ENCODE measurements around the gene CBX6. TPM values are rescaled to one million over a fixed set of nuclear protein-coding genes. Genes with fewer than 3 reads are reported as not detected.

CBX6 gene
- total RNA-seq, 1 experiment from 2014 or later = 28.5 TPM

DNA sequence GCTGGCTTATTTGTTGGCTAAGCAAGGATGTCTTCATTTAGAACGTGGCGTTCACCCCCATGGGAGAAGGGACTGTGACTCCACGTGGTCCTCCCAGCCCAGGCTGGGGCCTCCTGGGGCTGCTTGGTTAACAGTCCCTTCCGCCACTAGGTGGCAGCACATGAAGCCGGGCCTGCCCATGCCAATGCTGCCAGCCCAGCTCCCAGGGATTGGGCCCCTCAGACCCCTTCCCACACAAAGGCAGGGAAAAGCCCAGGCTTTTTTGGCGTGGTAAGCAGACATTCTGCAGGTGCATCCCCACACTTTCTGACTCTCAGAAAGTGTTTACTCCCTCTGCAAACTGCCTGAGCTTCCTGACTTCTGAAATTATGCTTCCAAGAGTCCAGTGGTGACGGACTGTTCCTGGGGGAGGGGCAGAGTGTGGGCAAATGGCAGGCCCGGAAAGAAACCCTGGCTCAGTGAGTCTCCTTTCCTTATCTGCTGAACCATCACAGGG lies 3.1 kb downstream of the CBX6 start:
- Histone ChIP-seq H3K4me1 (replicated peaks) (peaks cover 16% of the 10 kb centered on the region), H3K36me3 (peaks cover 36% of the 10 kb centered on the region), H3K27me3 (replicated peaks) (no peaks in the 10 kb centered on the region; the same call in 1 of the 2 replicates), H3K9me3 (replicated peaks) (no peaks in the 10 kb centered on the region), H3K27ac (no peak overlapping the region), H3K4me3 (no peak overlapping the region)
- peak; percentile 51 to 81 for DNase-seq (ENCODE audit: low read depth in 1 of 2, low spot score in 2 of 2)

DNA sequence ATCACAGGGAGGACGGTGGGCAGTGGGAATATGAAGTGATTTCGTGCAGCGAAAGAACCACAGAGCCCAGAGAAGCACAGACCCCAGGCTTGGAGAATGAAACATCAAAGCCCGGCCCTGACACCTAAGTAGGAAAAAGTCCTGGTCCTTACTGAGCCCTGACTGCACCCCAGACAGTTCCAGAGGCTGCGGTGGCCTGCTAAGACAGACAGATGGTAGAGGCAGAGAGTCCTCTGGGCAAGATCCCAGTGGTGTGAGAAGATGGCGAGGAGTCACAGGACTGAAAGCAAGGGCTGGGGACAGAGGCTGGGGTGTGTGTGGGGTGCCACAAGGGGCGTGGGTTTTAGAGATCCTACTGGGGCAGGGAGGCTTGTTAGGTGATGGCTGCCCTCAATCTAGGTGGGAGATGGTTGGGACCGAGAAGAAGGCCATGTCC lies 3.7 kb downstream of the CBX6 start:
- Histone ChIP-seq H3K27ac (no peak overlapping the region), H3K36me3 (peaks cover 36% of the 10 kb centered on the region), H3K9me3 (replicated peaks) (no peaks in the 10 kb centered on the region), H3K4me3 (no peak overlapping the region), H3K27me3 (replicated peaks) (no peaks in the 10 kb centered on the region; the same call in 1 of the 2 replicates), H3K4me1 (replicated peaks) (peaks cover 16% of the 10 kb centered on the region)
- peak in 1 of 2 experiments; percentile 22 for DNase-seq (ENCODE audit: low read depth in 1 of 2, low spot score in 2 of 2)

DNA sequence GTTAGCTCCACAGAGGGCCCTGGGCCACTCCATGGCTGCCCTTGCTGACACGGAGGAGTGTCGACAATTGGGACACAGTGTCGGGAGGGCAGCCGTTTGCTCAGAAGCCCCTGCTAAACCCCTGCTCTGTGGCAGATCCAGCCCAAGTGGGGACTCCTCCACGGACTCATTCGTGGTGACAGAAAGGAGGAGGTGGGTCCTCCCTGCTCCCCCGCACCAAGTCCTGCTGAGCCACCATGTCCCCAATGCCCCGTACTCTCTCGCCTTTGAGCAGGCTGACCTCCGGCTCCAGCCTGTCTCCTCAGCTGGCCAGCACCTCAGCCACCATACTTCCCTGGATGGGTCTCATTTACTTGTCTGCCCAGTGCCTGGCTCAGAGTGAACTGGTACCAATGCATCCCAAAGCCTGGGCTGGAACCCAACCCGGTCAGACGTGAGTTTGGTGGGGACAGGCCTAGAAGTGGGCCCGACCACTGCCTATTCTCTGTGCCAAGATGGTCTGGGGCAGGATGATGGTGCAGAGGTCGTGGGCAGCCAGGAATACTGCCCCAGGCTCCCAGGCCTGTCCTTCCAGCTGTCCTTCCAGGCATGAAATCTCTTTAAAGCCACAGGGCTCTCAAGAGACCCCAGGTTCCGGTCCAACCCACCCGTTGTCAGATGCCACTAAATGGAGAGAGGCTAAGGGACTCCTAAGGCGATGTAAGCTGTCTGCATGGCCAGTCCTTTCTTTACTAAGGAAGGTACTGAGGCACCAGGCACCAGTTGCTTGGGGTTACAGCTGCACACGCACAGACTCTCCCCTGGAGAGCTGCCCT lies 4.3 kb downstream of the CBX6 start:
- DNase-seq (ENCODE audit: low read depth in 1 of 2, low spot score in 2 of 2) = peak in 1 of 2 experiments; percentile 28
- no peaks in the 10 kb centered on the region for H3K27me3 ChIP-seq (replicated peaks)
- H3K4me1 ChIP-seq (replicated peaks) = peaks cover 11% of the 10 kb centered on the region
- H3K36me3 ChIP-seq = peaks cover 36% of the 10 kb centered on the region
- H3K9me3 ChIP-seq (replicated peaks) = no peaks in the 10 kb centered on the region
- no peak overlapping the region for H3K27ac ChIP-seq
- H3K4me3 ChIP-seq = no peak overlapping the region

DNA sequence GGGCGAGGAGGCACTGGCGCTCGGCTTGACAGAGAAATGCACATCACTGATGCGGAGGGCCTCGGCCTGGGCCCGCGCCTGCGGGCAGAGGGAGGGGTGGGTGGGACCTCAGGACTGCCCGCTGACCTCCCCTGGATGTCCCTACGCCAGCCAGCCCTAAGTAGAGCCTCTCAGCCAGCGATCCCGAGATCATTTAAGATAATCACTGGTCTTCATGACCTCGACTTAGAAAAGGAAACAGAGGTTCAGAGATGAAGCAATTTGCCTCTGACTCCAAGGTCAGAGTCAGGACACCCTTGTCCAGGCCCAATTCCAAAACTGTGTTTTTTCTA lies 4.9 kb downstream of the CBX6 start:
- Histone ChIP-seq H3K9me3 (replicated peaks) (no peaks in the 10 kb centered on the region), H3K36me3 (peaks cover 33% of the 10 kb centered on the region), H3K27ac (no peak overlapping the region), H3K27me3 (replicated peaks) (no peaks in the 10 kb centered on the region), H3K4me1 (replicated peaks) (peaks cover 6% of the 10 kb centered on the region; the same call in 1 of the 2 replicates), H3K4me3 (no peak overlapping the region)
- DNase-seq (ENCODE audit: low read depth in 1 of 2, low spot score in 2 of 2) = no peak

DNA sequence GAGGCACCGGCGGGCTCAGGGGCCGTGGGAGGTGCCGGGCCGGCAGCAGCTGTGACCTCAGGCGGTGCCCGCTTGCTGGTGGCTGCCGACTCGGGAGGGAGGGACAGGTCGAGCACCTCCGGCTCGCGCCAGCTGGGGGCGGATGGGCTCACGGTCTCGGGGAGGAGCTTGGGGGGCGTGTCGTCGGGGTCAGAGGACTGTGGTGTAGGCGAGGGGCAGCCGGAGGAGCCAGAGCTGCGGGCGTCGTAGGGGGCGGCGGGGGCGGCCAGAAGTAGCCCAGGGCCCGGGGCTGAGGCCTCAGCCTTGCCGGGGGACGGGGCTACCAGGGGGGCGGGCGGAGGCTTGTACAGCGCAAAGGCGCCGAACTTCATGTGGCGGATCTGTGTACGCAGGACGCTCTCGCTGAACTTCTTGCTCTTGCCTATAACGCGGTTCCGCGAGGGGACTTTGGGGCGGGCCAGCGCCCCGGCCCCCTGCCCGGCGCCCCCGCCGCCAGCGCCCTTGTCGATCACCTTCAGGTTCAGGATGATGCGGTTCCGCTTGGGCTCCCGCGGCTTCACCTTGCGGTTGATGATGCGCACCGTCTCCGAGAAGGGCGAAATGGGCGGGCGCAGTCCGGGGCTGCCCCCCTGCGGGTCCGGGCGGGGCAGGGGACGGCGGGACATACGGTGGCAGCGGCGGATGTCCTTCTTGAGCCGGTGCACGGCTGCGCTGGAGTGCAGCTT lies 5.5 kb downstream of the CBX6 start:
- Histone ChIP-seq H3K4me3 (no peak overlapping the region), H3K27ac (no peak overlapping the region), H3K4me1 (replicated peaks) (peaks cover 6% of the 10 kb centered on the region; the same call in 1 of the 2 replicates), H3K9me3 (replicated peaks) (no peaks in the 10 kb centered on the region), H3K27me3 (replicated peaks) (no peaks in the 10 kb centered on the region), H3K36me3 (peaks cover 33% of the 10 kb centered on the region)
- DNase-seq (ENCODE audit: low read depth in 1 of 2, low spot score in 2 of 2) = no peak

DNA sequence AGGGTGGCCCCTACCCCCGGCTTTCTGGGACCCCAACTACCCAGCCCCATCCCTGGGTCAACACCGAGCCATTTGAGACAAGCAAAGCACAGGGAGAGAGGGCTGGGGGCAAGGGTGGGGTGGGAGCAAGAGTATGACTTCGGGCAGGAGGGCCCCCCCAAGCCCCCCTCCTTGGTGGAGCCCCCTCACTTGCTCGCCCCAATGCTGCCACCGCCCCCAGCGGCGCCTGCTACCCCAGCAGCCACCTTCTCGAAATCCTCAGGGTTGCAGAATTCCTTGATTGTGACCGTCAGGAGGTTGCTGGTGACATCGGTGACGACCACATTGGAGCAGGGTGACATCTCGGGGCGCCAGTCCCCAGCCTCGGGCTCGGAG lies 6.0 kb downstream of the CBX6 start:
- Histone ChIP-seq H3K27ac (no peak overlapping the region), H3K9me3 (replicated peaks) (no peaks in the 10 kb centered on the region), H3K4me3 (no peak overlapping the region), H3K4me1 (replicated peaks) (peaks cover 2% of the 10 kb centered on the region; the same call in 1 of the 2 replicates), H3K36me3 (peaks cover 33% of the 10 kb centered on the region), H3K27me3 (replicated peaks) (no peaks in the 10 kb centered on the region)
- DNase-seq (ENCODE audit: low read depth in 1 of 2, low spot score in 2 of 2) = no peak

DNA sequence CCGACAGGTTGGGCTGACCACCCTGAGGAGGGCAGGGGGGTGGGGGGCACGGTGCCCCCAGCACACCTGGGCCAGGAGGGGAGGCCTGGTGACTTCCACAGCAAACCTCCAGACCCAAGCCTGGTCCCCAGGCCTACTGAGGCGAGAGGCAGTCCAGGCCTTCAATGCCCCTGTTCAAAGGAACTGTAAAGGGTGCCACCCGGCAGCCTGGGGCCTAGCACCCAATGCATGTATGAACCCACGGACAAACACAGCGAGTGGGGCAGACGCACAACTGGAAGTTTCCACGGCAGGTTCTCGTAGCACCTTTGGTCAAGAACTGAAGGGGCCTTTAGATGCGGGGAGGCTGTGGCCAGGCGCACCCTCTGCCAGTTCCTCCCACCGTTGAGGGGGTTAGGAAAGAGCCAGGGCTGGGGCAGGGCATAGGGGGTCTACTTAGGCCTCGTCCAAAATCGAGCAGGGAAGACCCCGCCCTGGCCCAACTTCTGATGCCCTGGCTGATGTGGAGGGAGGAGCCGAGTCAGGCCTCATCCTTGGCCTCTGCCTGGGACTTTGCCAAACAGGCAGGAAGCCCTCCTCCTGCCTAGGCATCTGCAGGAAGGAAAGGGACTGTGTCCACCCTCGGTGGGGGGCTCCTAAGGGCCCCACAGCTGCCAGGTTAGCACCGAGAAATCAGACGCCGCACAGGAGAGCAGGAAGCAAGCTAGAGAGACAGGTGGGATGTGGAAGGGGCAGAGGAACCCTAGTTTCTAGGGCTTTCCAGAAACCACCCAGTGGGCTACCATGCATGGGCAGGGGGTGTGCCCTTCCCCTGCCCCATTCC lies 6.6 kb downstream of the CBX6 start:
- no peaks in the 10 kb centered on the region for H3K27me3 ChIP-seq (replicated peaks)
- no peak for DNase-seq (ENCODE audit: low read depth in 1 of 2, low spot score in 2 of 2)
- H3K4me3 ChIP-seq = no peak overlapping the region
- H3K4me1 ChIP-seq (replicated peaks) = no peaks in the 10 kb centered on the region; the same call in 1 of the 2 replicates
- no peaks in the 10 kb centered on the region for H3K9me3 ChIP-seq (replicated peaks)
- peaks cover 33% of the 10 kb centered on the region for H3K36me3 ChIP-seq
- H3K27ac ChIP-seq = no peak overlapping the region

DNA sequence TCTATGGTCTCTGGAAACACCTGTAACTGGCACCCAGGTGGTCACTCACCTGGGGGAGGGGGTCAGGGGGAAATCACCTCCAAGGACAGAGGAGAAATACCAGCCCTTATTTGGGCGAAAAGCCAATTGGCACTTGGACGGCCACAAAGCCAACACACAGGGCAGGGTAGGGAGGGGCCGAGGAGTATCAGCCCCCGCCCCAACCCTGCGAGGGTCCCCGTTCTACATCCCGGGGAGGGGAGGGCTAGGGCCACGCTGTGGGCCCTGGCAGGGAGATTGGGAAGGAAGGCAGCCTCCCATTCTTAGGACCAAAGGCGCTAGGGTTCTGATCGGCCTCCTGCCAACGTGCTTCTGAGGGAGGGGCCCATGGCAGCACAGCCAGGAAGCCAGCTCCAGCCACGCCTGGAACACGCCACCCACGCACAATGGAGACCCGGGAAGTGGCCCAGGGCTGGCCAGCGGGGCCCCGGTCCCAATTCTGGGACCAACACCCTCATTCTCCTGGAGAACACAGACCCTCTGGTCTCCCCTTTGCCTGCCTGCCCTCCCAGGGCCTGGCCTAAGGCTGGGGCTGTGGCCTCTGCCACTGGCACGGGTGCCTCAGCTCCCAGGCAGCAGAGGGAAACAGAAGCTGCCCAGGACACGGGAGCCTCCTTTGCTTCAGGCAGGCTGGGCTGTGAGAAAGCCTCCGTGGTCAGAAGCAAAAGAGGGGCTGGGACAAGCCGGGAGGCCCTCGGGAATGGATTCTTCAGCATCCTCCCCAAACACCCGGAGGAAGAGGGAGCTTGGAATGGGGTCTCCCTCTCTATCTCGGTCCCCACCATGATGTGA lies 7.4 kb downstream of the CBX6 start:
- H3K9me3 ChIP-seq (replicated peaks) = no peaks in the 10 kb centered on the region
- no peak overlapping the region for H3K4me3 ChIP-seq
- H3K36me3 ChIP-seq = peaks cover 28% of the 10 kb centered on the region
- H3K27me3 ChIP-seq (replicated peaks) = no peaks in the 10 kb centered on the region
- no peak for DNase-seq (ENCODE audit: low read depth in 1 of 2, low spot score in 2 of 2)
- H3K4me1 ChIP-seq (replicated peaks) = no peaks in the 10 kb centered on the region
- H3K27ac ChIP-seq = no peak overlapping the region

DNA sequence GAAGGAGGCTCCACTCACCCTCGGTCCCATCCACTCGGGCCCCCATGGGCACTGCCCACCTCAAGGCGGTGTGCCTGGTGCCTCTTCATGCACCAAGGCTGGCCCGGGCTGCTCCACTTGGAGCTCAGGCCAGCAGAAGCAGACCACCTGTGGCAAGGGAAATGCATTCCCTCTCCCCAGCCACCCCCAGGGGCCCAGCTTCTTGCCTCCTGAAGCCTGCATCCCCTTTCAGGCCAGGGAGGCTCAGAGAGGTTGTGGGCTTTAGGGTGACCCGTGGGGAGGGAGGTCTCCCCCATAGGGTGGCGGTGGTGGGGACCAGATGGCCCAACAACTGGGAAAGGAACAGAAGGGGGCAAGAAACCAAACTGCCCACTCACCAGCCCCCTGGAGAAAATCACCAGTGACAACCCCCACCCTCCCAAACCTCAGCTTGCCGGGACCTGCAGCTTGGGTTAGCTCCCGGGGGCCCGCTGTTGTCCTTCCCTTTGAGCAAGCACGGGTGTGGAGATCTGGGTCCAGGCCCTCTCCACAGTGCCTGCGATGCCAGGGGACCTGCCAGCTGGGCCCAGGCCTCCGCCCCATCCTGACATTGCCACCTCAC lies 8.4 kb downstream of the CBX6 start:
- H3K4me3 ChIP-seq = no peak overlapping the region
- H3K27ac ChIP-seq = no peak overlapping the region
- H3K27me3 ChIP-seq (replicated peaks) = no peaks in the 10 kb centered on the region
- no peaks in the 10 kb centered on the region for H3K4me1 ChIP-seq (replicated peaks)
- no peaks in the 10 kb centered on the region for H3K9me3 ChIP-seq (replicated peaks)
- H3K36me3 ChIP-seq = peaks cover 21% of the 10 kb centered on the region
- DNase-seq (ENCODE audit: low read depth in 1 of 2, low spot score in 2 of 2) = no peak

DNA sequence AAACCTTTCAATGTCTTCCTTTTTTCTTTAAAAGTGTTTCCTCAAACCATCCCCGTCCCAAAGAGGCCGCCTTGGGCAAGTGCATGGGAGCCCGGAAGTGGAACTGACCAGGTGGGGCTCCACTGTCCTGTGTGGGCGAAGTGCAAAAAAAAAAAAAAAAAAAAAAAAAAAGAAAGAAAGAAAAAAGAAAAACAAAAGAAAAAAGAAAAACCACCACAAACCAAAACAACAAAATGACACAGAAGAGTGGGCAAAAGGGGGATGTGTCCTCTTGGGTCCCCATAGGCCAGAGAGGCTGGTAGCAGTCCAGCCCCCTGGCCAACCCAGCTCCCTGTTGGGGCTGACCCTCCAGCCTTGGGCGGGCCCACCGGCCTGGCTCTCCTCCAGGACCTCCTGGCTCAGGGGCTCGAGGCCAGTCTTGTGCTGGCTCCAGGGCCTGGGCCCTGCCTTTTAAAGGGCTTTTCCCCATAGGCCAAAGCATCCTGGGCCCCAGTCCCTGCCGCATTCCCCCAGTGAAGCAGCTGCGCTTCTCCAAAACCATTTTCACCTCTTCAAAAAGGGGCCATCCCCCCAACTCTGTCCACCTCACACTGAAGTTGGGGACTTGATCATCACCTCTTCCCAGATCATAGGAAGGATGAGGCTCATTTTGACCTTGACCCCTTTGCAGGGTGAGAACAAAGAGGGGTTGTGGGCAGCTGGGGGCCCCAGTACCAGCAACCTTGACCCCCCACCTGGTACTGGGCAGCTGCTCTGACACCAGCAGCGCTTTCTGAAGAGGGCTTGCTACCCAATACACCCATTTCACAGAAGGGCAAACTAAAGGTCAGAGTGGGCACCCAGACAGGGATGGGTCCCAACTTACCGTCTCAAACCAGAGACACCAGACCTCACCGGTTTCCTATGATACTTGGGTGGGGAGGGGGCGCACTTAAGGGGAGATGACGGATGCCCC lies 9.4 kb downstream of the CBX6 start:
- no peaks in the 10 kb centered on the region for H3K27me3 ChIP-seq (replicated peaks)
- DNase-seq (ENCODE audit: low read depth in 1 of 2, low spot score in 2 of 2) = no peak
- no peak overlapping the region for H3K27ac ChIP-seq
- no peaks in the 10 kb centered on the region for H3K9me3 ChIP-seq (replicated peaks)
- H3K4me1 ChIP-seq (replicated peaks) = no peaks in the 10 kb centered on the region
- peaks cover 11% of the 10 kb centered on the region for H3K36me3 ChIP-seq
- no peak overlapping the region for H3K4me3 ChIP-seq

DNA sequence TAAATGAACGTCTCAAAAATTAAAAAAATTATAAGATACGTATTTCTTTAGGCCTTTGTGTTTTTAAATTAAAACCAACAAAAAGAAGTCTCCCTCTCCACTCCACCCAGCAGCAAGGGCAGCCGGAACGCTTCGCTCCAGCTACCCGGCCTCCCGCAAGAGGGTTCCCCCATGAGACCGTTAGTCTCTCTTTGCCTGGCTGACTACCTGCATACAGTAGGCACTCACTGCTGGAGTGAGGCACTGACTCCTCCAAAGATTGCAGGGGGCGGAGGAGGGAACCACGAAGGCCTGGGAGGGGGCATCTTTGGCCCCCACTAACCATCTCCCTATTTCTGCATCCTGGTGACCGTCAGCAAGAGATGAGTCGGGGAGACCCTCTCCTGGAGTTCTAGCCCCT lies 10.1 kb downstream of the CBX6 start:
- Histone ChIP-seq H3K27ac (no peak overlapping the region), H3K4me3 (no peak overlapping the region), H3K4me1 (replicated peaks) (no peaks in the 10 kb centered on the region), H3K9me3 (replicated peaks) (no peaks in the 10 kb centered on the region), H3K36me3 (peaks cover 8% of the 10 kb centered on the region), H3K27me3 (replicated peaks) (peaks cover 4% of the 10 kb centered on the region; the same call in 1 of the 2 replicates)
- no peak for DNase-seq (ENCODE audit: low read depth in 1 of 2, low spot score in 2 of 2)

All from SJSA1 (cell line).